ENCODE measurements around the gene SRP19. TPM values are rescaled to one million over a fixed set of nuclear protein-coding genes. Genes with fewer than 3 reads are reported as not detected.

SRP19 gene
- total and polyA plus RNA-seq, 10 donors: 29.9 to 90.5 (median 53.7) TPM

GRCh38 chr5:112876362-112876761 is 15.3 kb downstream of the SRP19 start:
- intact Hi-C loops (cut with DNase I; ENCODE audit: low total_unique reads): no loop called here
- H3K9me3 ChIP-seq: no peaks in the 10 kb centered on the region
- peaks cover 0 to 33% (median 10%) of the 10 kb centered on the region in 6 donors for H3K4me1 ChIP-seq
- no peak for DNase-seq
- H3K27me3 ChIP-seq (replicated peaks in 1 of 7): no peaks in the 10 kb centered on the region
- TF ChIP-seq, protein P1, sequence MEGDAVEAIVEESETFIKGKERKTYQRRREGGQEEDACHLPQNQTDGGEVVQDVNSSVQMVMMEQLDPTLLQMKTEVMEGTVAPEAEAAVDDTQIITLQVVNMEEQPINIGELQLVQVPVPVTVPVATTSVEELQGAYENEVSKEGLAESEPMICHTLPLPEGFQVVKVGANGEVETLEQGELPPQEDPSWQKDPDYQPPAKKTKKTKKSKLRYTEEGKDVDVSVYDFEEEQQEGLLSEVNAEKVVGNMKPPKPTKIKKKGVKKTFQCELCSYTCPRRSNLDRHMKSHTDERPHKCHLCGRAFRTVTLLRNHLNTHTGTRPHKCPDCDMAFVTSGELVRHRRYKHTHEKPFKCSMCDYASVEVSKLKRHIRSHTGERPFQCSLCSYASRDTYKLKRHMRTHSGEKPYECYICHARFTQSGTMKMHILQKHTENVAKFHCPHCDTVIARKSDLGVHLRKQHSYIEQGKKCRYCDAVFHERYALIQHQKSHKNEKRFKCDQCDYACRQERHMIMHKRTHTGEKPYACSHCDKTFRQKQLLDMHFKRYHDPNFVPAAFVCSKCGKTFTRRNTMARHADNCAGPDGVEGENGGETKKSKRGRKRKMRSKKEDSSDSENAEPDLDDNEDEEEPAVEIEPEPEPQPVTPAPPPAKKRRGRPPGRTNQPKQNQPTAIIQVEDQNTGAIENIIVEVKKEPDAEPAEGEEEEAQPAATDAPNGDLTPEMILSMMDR (IDR thresholded peaks at IDR 0.05 in 8 of 11, conservative IDR thresholded peaks at IDR 0.05 in 3 of 11): no peak
- TF ChIP-seq POLR2AphosphoS5 (IDR thresholded peaks at IDR 0.05): no peak
- no peak for TF ChIP-seq POLR2A (IDR thresholded peaks at IDR 0.05)
- no peak overlapping the region for H3K4me3 ChIP-seq
- 81 to 95% (median 84%) methylated on average over 2 of the region's 2 CpGs for WGBS, 5 donors
- no peak overlapping the region for H3K27ac ChIP-seq
- H3K36me3 ChIP-seq: peaks cover 6 to 85% (median 38%) of the 10 kb centered on the region in 6 donors

- WGBS, 5 donors: 70 to 94% (median 83%) methylated on average over 4 of the region's 4 CpGs
- Histone ChIP-seq H3K27ac (peak overlapping the region in 3 of 8 donors; percentile 1 to 42 (median 22)), H3K9me3 (no peaks in the 10 kb centered on the region), H3K36me3 (peaks cover 6 to 96% (median 52%) of the 10 kb centered on the region in 6 donors), H3K4me3 (no peak overlapping the region), H3K27me3 (replicated peaks in 1 of 7) (no peaks in the 10 kb centered on the region), H3K4me1 (peaks cover 0 to 39% (median 10%) of the 10 kb centered on the region in 6 donors)
- TF ChIP-seq POLR2A (IDR thresholded peaks at IDR 0.05): no peak
- TF ChIP-seq, protein P1 (IDR thresholded peaks at IDR 0.05 in 8 of 11, conservative IDR thresholded peaks at IDR 0.05 in 3 of 11): no peak
- no peak for TF ChIP-seq POLR2AphosphoS5 (IDR thresholded peaks at IDR 0.05)
- intact Hi-C loops (cut with DNase I; ENCODE audit: low total_unique reads): no loop called here
- no peak for DNase-seq
Observed at GRCh38 chr5:112878101-112878500, 17.0 kb downstream of the SRP19 start.

DNA sequence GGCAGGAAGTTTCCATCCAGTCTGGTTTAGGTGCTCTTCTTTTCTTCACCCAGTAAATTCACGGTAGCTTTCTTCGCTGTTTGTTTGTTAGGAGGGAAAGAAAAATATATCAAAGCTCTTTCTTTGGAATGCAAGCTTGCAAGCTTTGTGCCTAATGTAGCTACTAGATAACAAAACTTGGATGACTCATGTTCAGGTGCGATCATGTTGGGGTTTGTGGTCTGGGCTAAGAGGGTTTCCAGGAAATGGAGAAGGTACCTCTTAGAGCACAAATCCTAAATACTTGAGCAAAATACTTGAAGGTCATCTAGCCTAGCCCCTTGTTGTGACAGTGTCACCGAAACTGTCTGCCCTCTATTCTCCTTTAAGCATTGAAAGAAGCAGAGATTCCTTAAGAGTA is 17.7 kb downstream of the SRP19 start:
- no peaks in the 10 kb centered on the region for H3K9me3 ChIP-seq
- no peak for TF ChIP-seq POLR2AphosphoS5 (IDR thresholded peaks at IDR 0.05)
- TF ChIP-seq, protein P1 (IDR thresholded peaks at IDR 0.05 in 8 of 11, conservative IDR thresholded peaks at IDR 0.05 in 3 of 11): no peak
- TF ChIP-seq POLR2A (IDR thresholded peaks at IDR 0.05): no peak
- H3K27ac ChIP-seq: peak overlapping the region in 3 of 8 donors; percentile 1 to 42 (median 22)
- no peaks in the 10 kb centered on the region for H3K27me3 ChIP-seq (replicated peaks in 1 of 7)
- H3K36me3 ChIP-seq: peaks cover 6 to 100% (median 54%) of the 10 kb centered on the region in 6 donors
- H3K4me1 ChIP-seq: peaks cover 0 to 39% (median 10%) of the 10 kb centered on the region in 6 donors
- no peak for DNase-seq
- H3K4me3 ChIP-seq: no peak overlapping the region
- intact Hi-C loops (cut with DNase I; ENCODE audit: low total_unique reads): no loop called here
- 62 to 74% (median 66%) methylated on average over 4 of the region's 4 CpGs for WGBS, 5 donors

DNA sequence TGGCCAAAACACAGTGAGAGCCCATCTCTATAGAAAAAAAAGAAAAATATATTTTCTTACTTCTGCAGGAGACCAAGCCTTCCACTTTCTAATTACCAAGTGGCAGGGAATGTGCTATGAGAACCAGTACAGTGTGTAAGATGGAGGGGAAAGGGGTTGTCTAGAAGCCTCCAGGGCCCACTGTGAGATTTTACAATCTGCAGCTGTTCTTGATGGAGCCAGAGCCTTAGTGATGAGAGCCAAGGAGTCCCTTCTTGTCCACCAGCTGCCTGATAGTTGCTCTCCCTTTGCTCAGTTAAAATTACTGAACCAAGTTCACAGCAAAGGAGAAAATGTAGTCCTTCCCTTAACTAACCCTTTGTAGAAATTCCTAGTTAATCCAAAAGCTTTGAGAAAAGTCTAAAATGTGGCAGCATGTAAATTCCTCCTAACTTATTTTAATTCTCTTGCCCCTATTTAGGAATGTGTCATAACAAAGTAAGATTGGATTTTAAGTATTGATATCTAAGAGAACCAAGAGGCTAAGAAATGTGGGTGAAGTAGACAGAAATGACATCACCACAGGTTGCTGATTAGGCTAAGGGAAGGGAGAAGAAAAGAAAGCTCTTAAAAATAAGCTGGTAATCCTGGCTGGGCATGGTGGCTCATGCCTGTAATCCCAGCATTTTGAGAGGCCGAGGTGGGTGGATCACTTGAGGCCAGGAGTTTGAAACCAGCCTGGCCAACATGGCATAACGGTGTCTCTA is 19.3 kb downstream of the SRP19 start:
- intact Hi-C loops (cut with DNase I; ENCODE audit: low total_unique reads): no loop called here
- no peak for DNase-seq
- peak overlapping the region in 2 of 8 donors; percentile 41 to 42 for H3K27ac ChIP-seq
- H3K9me3 ChIP-seq: no peaks in the 10 kb centered on the region
- H3K36me3 ChIP-seq: peaks cover 6 to 100% (median 67%) of the 10 kb centered on the region in 6 donors
- WGBS, 5 donors: 68 to 95% (median 93%) methylated on average over 2 of the region's 2 CpGs
- TF ChIP-seq POLR2AphosphoS5 (IDR thresholded peaks at IDR 0.05) (no peak), POLR2A (IDR thresholded peaks at IDR 0.05) (no peak)
- TF ChIP-seq, protein P1 (IDR thresholded peaks at IDR 0.05 in 8 of 11, conservative IDR thresholded peaks at IDR 0.05 in 3 of 11): no peak
- peaks cover 0 to 39% (median 10%) of the 10 kb centered on the region in 6 donors for H3K4me1 ChIP-seq
- no peak overlapping the region for H3K4me3 ChIP-seq
- H3K27me3 ChIP-seq (replicated peaks in 1 of 7): no peaks in the 10 kb centered on the region
